ENCODE results near the gene ADAMTS13.

Gene ADAMTS13

DNA sequence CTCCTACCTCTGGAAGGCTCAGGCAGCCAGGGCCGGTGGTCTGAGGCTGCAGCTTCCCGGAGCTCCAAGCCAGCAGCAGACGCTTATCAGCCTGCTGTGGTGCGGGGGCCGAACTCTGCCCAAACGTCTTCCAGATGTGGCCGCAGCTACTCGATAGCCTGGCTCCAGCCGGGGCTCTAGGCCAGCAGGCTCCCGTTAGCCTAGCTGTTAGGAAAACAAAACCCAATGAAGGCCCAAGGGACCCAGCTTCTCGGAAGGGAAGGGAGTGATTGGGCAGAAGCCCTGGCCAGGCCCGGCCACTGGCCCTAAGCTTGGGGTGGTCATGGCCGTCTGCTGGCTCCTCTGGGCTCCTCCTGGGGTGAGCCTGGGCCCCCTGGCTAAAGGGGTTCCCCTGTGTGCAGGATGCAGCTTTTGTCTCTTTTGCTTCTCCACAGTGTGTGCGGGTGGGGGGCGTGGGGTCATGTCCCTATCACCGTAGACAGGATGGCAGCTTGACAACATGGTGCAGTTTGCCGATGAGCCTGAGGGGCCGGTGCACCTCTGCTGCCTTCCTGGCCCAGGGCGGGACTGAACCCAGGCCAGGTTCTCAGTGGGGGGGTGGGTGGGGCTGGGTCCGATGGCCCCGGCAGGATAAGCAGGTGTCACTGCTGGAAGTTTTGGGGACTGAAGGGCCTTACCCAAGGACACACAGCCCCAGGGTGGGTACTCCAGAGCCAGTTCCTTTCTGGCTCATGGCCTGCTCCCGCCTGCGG lies 83.9 kb downstream of the ADAMTS13 start:
- no peak for DNase-seq (ENCODE audit: low read depth in 4 of 4, low spot score in 1 of 4)

DNA sequence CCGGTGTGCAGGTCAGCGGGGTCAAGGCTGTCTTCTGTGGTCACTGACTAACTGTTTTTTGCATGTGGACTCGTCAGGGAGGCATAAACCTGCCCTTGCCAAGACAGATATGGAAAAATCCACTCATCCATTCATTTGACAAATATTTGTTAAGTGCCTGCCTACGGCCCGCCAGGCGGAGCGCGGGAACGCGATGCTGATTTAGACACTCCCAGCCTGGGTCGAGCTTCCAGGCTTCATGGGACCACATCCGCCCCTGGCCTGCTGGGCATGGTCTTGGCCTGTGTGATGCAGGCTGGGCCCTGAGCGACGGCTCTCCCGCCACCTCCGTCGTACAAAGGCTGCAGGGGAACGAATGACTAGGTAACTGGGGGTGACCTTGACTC lies 84.5 kb downstream of the ADAMTS13 start:
- DNase-seq (ENCODE audit: low read depth in 4 of 4, low spot score in 1 of 4) = no peak

DNA sequence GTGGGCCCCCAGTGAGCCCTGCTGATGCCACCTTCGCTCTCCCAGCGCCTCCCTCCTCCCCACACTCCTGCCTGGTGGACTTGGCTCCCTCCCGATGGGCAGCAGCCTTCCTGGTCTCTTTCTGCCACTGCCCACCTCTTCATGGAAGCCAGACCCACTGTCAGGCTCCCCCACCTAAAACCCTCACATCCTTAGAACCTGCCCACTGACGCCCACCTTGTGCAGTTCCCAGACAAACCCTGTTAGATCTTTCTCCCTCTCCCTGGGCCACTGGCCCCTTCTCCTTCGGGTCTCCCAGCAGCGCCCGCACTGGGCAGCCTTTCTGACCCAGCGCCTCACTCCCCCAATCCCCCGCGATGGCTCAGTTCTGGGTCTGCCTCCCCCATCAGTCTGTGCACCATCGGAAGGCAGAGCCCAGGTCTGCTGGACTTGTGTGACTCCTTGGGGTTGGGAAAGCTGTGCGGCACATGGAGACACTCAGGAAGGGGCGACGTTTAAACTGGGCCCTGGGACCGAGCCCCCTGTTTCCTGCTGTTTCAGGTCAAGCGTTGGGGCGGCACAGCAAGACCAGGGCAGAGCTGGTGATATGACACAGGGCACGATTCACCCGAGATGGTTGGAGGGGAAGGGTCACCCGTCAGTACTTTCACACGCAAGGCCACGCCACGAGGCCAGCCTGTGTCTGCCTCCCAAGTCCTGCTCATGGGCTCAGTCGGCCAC lies 85.2 kb downstream of the ADAMTS13 start:
- DNase-seq (ENCODE audit: low read depth in 4 of 4, low spot score in 1 of 4) = no peak

DNA sequence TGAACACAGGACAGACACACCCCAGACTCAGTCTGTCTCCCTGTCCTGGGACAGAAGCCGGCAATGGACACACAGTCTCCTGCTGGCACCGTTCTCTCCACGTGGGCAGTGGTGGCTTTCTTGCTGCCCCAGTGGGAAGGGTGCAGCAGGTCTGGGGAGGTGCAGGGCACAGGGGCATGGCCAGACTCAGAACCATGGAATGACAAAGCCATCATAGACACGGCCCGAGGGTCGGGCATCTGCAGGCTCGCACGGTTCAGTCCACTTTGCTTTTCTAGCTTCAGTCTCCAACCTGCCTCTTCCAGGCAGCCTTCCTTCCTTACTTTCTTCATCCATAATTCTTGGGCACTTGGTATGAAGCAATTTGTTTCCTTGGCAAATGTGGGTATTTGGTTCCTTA lies 85.9 kb downstream of the ADAMTS13 start:
- no peak for DNase-seq (ENCODE audit: low read depth in 4 of 4, low spot score in 1 of 4)
